GM21529 (cell line): Measurements from ENCODE around the gene MED27.

Experiments used
- ATAC-seq: cut with Tn5 transposase; IDR thresholded peaks from one replicate; pipeline ENCODE4 v1.9.1; 2021; ENCODE audit not compliant: unreplicated experiment

MED27 gene

GRCh38 chr9:131840751-131841702, 238.6 kb downstream of the MED27 start:
- ATAC-seq, result no peak

GRCh38 chr9:131840220-131840619, 239.4 kb downstream of the MED27 start:
- ATAC-seq, result no peak

- no peak for ATAC-seq
Observed at GRCh38 chr9:131839281-131840084, 240.2 kb downstream of the MED27 start.

GRCh38 chr9:131838530-131839280, 241.0 kb downstream of the MED27 start:
- ATAC-seq, result no peak

GRCh38 chr9:131837836-131838235, 241.8 kb downstream of the MED27 start:
- ATAC-seq, result no peak

GRCh38 chr9:131837316-131837715, 242.4 kb downstream of the MED27 start:
- ATAC-seq, result no peak

GRCh38 chr9:131836607-131837315, 242.9 kb downstream of the MED27 start:
- ATAC-seq, result no peak

- no peak for ATAC-seq
Observed at GRCh38 chr9:131836021-131836420, 243.6 kb downstream of the MED27 start.

GRCh38 chr9:131835151-131835910, 244.3 kb downstream of the MED27 start:
- ATAC-seq, result no peak

- ATAC-seq, result no peak
Observed at GRCh38 chr9:131834721-131835120, 244.9 kb downstream of the MED27 start.

- no peak for ATAC-seq
Observed at GRCh38 chr9:131833906-131834305, 245.8 kb downstream of the MED27 start.

- ATAC-seq, result no peak
Observed at GRCh38 chr9:131833083-131833482, 246.6 kb downstream of the MED27 start.

GRCh38 chr9:131831380-131832165, 248.1 kb downstream of the MED27 start:
- no peak for ATAC-seq

- ATAC-seq, result no peak
Observed at GRCh38 chr9:131827821-131828369, 251.8 kb downstream of the MED27 start.

GRCh38 chr9:131826966-131827525, 252.6 kb downstream of the MED27 start:
- no peak for ATAC-seq

- no peak for ATAC-seq
Observed at GRCh38 chr9:131826053-131826452, 253.6 kb downstream of the MED27 start.

GRCh38 chr9:131824953-131825495, 254.6 kb downstream of the MED27 start:
- no peak for ATAC-seq

GRCh38 chr9:131824155-131824594, 255.5 kb downstream of the MED27 start:
- no peak for ATAC-seq
